Endodermal cell (in vitro differentiated cells): ENCODE measurements around the gene OSBPL3. TPM values are rescaled to one million over a fixed set of nuclear protein-coding genes. Genes with fewer than 3 reads are reported as not detected.

Experiments used
- DNase-seq: peaks from one replicate; pipeline ENCODE4 v3.0.0-alpha.2; 2017
- H3K27ac ChIP-seq: 2 replicates; pipeline ENCODE4 v1.5.1; 2013; ENCODE audit warnings: mild to moderate bottlenecking, low read depth, low read length, moderate library complexity
- H3K27me3 ChIP-seq: 2 replicates; pipeline ENCODE4 v1.6.1; 2013; ENCODE audit warnings: mild to moderate bottlenecking, low read length, moderate library complexity; ENCODE audit not compliant: insufficient read depth, control insufficient read depth, poor library complexity, severe bottlenecking
- H3K36me3 ChIP-seq: 2 replicates; pipeline ENCODE4 v1.7.0; 2013; ENCODE audit warnings: mild to moderate bottlenecking, low read length, moderate library complexity; ENCODE audit not compliant: control insufficient read depth, insufficient read depth
- H3K4me1 ChIP-seq: one replicate; pipeline ENCODE4 v1.7.0; 2013; ENCODE audit warnings: low read length; ENCODE audit not compliant: control insufficient read depth, insufficient read depth
- H3K4me3 ChIP-seq: 2 replicates; pipeline ENCODE4 v1.5.1; 2013; ENCODE audit warnings: mild to moderate bottlenecking, low read length, moderate library complexity
- H3K9ac ChIP-seq: 2 replicates; pipeline ENCODE4 v1.6.1; 2013; ENCODE audit warnings: mild to moderate bottlenecking, low read length, moderate library complexity; ENCODE audit not compliant: poor library complexity, severe bottlenecking; ENCODE audit errors: extremely low read depth
- H3K9me3 ChIP-seq: 2 replicates; pipeline ENCODE4 v1.6.1; 2013; ENCODE audit warnings: mild to moderate bottlenecking, low read length, moderate library complexity; ENCODE audit not compliant: control insufficient read depth
- H3K27ac Mint-ChIP-seq: 2 replicates; pipeline ENCODE4 v1.8.0; 2020; ENCODE audit warnings: mixed read lengths
- H3K27me3 Mint-ChIP-seq: 2 replicates; pipeline ENCODE4 v1.8.0; 2021; ENCODE audit warnings: mild to moderate bottlenecking, mixed read lengths; ENCODE audit not compliant: insufficient read depth
- H3K36me3 Mint-ChIP-seq: 2 replicates; pipeline ENCODE4 v1.8.0; 2020; ENCODE audit warnings: low read depth, mixed read lengths
- H3K4me1 Mint-ChIP-seq: 2 replicates; pipeline ENCODE4 v1.8.0; 2020; ENCODE audit warnings: mixed read lengths
- H3K4me3 Mint-ChIP-seq: 2 replicates; pipeline ENCODE4 v1.8.0; 2020; ENCODE audit warnings: mild to moderate bottlenecking, moderate library complexity, mixed read lengths
- H3K9me3 Mint-ChIP-seq: 2 replicates; pipeline ENCODE4 v1.8.0; 2020; ENCODE audit warnings: mild to moderate bottlenecking, mixed read lengths
- CTCF ChIP-seq: fragments of 200-600 bp; sonication (generic); conservative IDR thresholded peaks from 2 replicates; pipeline ENCODE4 v1.5.0; 2021; ENCODE audit warnings: antibody characterized with exemption, mild to moderate bottlenecking
- WGBS, 2 experiments: methylation state at CpG; one replicate each; pipeline versions ENCODE4 v1.1.5 to v1.1.7; 2013; ENCODE audit warnings: missing lambda C conversion rate in 2 of 2, mixed read lengths in 1 of 2; ENCODE audit not compliant: insufficient coverage in 1 of 2, insufficient read length in 1 of 2; 5-methylcytosine and 5-hydroxymethylcytosine counted together
- total RNA-seq, 2 donors: library from RNA; stranded (reverse); fragmentation: NEBNext Ultra II Directional in 1 of 2; extraction: Animal tissue kit (Norgen Biotek cat#: 25700) in 1 of 2; gene quantifications; 2 replicates in 1 of 2; 3 replicates in 1 of 2; pipeline ENCODE4 v1.2.1, GENCODE V29; 2021

OSBPL3 gene
- total RNA-seq, 2 donors from 2014 or later, result 9.8 to 11.3 TPM

GRCh38 chr7:24926623-24927524 lies 53.1 kb downstream of the OSBPL3 start:
- Mint-ChIP-seq H3K9me3 (no peaks in the 10 kb centered on the region), H3K27me3 (no peaks in the 10 kb centered on the region), H3K36me3 (no peaks in the 10 kb centered on the region), H3K4me1 (peaks cover 4% of the 10 kb centered on the region), H3K4me3 (no peak overlapping the region), H3K27ac (no peak overlapping the region)
- H3K27ac ChIP-seq, result no peak overlapping the region
- TF ChIP-seq CTCF, result no peak
- H3K9ac ChIP-seq, result no peak overlapping the region
- H3K27me3 ChIP-seq, result no peaks in the 10 kb centered on the region
- DNase-seq, result no peak
- no peaks in the 10 kb centered on the region for H3K9me3 ChIP-seq
- no peaks in the 10 kb centered on the region for H3K36me3 ChIP-seq
- no peaks in the 10 kb centered on the region for H3K4me1 ChIP-seq
- H3K4me3 ChIP-seq, result no peak overlapping the region
- 83 to 93% methylated on average over 4 to 5 of the region's 5 CpGs for WGBS, 2 experiments

GRCh38 chr7:24924375-24924774 lies 55.6 kb downstream of the OSBPL3 start:
- H3K9ac ChIP-seq, result no peak overlapping the region
- WGBS, 2 experiments, result 97% methylated on average over 7 of the region's 7 CpGs
- H3K9me3 Mint-ChIP-seq, result no peaks in the 10 kb centered on the region
- H3K36me3 Mint-ChIP-seq, result no peaks in the 10 kb centered on the region
- H3K4me3 ChIP-seq, result no peak overlapping the region
- no peak overlapping the region for H3K27ac ChIP-seq
- no peak overlapping the region for H3K27ac Mint-ChIP-seq
- H3K36me3 ChIP-seq, result no peaks in the 10 kb centered on the region
- H3K27me3 ChIP-seq, result no peaks in the 10 kb centered on the region
- H3K27me3 Mint-ChIP-seq, result no peaks in the 10 kb centered on the region
- no peaks in the 10 kb centered on the region for H3K4me1 ChIP-seq
- no peak for TF ChIP-seq CTCF
- H3K9me3 ChIP-seq, result no peaks in the 10 kb centered on the region
- DNase-seq, result no peak
- H3K4me3 Mint-ChIP-seq, result no peak overlapping the region
- H3K4me1 Mint-ChIP-seq, result peaks cover 4% of the 10 kb centered on the region

- no peak for TF ChIP-seq CTCF
- peaks cover 4% of the 10 kb centered on the region for H3K4me1 Mint-ChIP-seq
- Histone ChIP-seq H3K4me3 (no peak overlapping the region), H3K4me1 (no peaks in the 10 kb centered on the region), H3K27ac (no peak overlapping the region), H3K9me3 (no peaks in the 10 kb centered on the region), H3K9ac (no peak overlapping the region), H3K36me3 (no peaks in the 10 kb centered on the region), H3K27me3 (no peaks in the 10 kb centered on the region)
- no peaks in the 10 kb centered on the region for H3K9me3 Mint-ChIP-seq
- no peaks in the 10 kb centered on the region for H3K27me3 Mint-ChIP-seq
- no peak overlapping the region for H3K27ac Mint-ChIP-seq
- H3K4me3 Mint-ChIP-seq, result no peak overlapping the region
- no peaks in the 10 kb centered on the region for H3K36me3 Mint-ChIP-seq
- DNase-seq, result no peak
- 93 to 100% methylated on average over 6 to 9 of the region's 9 CpGs for WGBS, 2 experiments
Observed at GRCh38 chr7:24923172-24923865, 56.7 kb downstream of the OSBPL3 start.
